NCI-H526 (cell line): ENCODE data around the gene DIO3.
"Not testable (repeated sequence)": the region's sequence is repeated elsewhere in the genome, so short reads cannot be mapped to it uniquely, and the experiment has no call there.

ENCODE experiments used
- DNase-seq, 2 experiments: peaks; one replicate each; lab custom pipeline; 2025; lab: John Stamatoyannopoulos, UW

DIO3 gene

GRCh38 chr14:101559250-101559623, 2.1 kb upstream of the DIO3 start:
- no peak for DNase-seq

GRCh38 chr14:101559624-101560533, 1.4 kb upstream of the DIO3 start:
- DNase-seq, result peak in 1 of 2 experiments; percentile 17

- no peak for DNase-seq
Observed at GRCh38 chr14:101560534-101561113, 671 bp upstream of the DIO3 start.

- DNase-seq, result no peak
Observed at GRCh38 chr14:101561897-101562490, 699 bp downstream of the DIO3 start.

GRCh38 chr14:101562659-101563351, 1.5 kb downstream of the DIO3 start:
- no peak for DNase-seq

- DNase-seq, result no peak
Observed at GRCh38 chr14:101563352-101563653, 2.0 kb downstream of the DIO3 start.

- no peak for DNase-seq
Observed at GRCh38 chr14:101563654-101564443, 2.6 kb downstream of the DIO3 start.

GRCh38 chr14:101564444-101564776, 3.1 kb downstream of the DIO3 start:
- DNase-seq, result no peak

GRCh38 chr14:101564819-101565698, 3.8 kb downstream of the DIO3 start:
- DNase-seq, result no peak

- no peak for DNase-seq
Observed at GRCh38 chr14:101567252-101567651, 6.0 kb downstream of the DIO3 start.

- DNase-seq, result no peak
Observed at GRCh38 chr14:101571004-101571403, 9.7 kb downstream of the DIO3 start.

GRCh38 chr14:101572526-101572925, 11.2 kb downstream of the DIO3 start:
- not testable (repeated sequence) for DNase-seq

GRCh38 chr14:101573289-101573688, 12.0 kb downstream of the DIO3 start:
- no peak for DNase-seq

- no peak for DNase-seq
Observed at GRCh38 chr14:101575581-101575980, 14.3 kb downstream of the DIO3 start.

GRCh38 chr14:101577221-101577909, 16.1 kb downstream of the DIO3 start:
- DNase-seq, result no peak

GRCh38 chr14:101578489-101578888, 17.2 kb downstream of the DIO3 start:
- no peak for DNase-seq

- DNase-seq, result no peak
Observed at GRCh38 chr14:101579372-101580080, 18.2 kb downstream of the DIO3 start.

- no peak for DNase-seq
Observed at GRCh38 chr14:101581806-101582205, 20.5 kb downstream of the DIO3 start.

GRCh38 chr14:101582294-101582693, 21.0 kb downstream of the DIO3 start:
- DNase-seq, result no peak
